GM21786 (cell line): Measurements from ENCODE around the gene ASB9.
"Not testable (repeated sequence)": the region's sequence is repeated elsewhere in the genome, so short reads cannot be mapped to it uniquely, and the experiment has no call there.

Experiments
- ATAC-seq: cut with Tn5 transposase; IDR thresholded peaks from one replicate; pipeline ENCODE4 v1.9.1; 2021; ENCODE audit not compliant: unreplicated experiment

The ASB9 gene

GRCh38 chrX:15242899-15243555 is 26.9 kb downstream of the ASB9 start:
- ATAC-seq, result no peak

GRCh38 chrX:15241301-15241700 is 28.6 kb downstream of the ASB9 start:
- no peak for ATAC-seq

GRCh38 chrX:15240414-15240813 is 29.5 kb downstream of the ASB9 start:
- no peak for ATAC-seq

GRCh38 chrX:15236146-15236545 is 33.7 kb downstream of the ASB9 start:
- ATAC-seq, result no peak

- no peak for ATAC-seq
These were observed 34.9 kb downstream of the ASB9 start for GRCh38 chrX:15235001-15235400.

- no peak for ATAC-seq
These were observed 36.4 kb downstream of the ASB9 start for GRCh38 chrX:15233416-15234015.

- ATAC-seq, result no peak
These were observed 45.1 kb downstream of the ASB9 start for GRCh38 chrX:15224747-15225146.

- no peak for ATAC-seq
These were observed 48.6 kb downstream of the ASB9 start for GRCh38 chrX:15221321-15221720.

GRCh38 chrX:15217161-15217560 is 52.7 kb downstream of the ASB9 start:
- ATAC-seq, result no peak

GRCh38 chrX:15216280-15216679 is 53.6 kb downstream of the ASB9 start:
- ATAC-seq, result no peak

GRCh38 chrX:15215366-15215765 is 54.5 kb downstream of the ASB9 start:
- ATAC-seq, result no peak

- no peak for ATAC-seq
These were observed 55.3 kb downstream of the ASB9 start for GRCh38 chrX:15214588-15214987.

GRCh38 chrX:15209096-15209495 is 60.8 kb downstream of the ASB9 start:
- ATAC-seq, result no peak

- ATAC-seq, result no peak
These were observed 61.9 kb downstream of the ASB9 start for GRCh38 chrX:15207994-15208393.

- ATAC-seq, result no peak
These were observed 62.5 kb downstream of the ASB9 start for GRCh38 chrX:15207384-15207783.

GRCh38 chrX:15206306-15206705 is 63.6 kb downstream of the ASB9 start:
- ATAC-seq, result no peak

GRCh38 chrX:15204130-15204751 is 65.6 kb downstream of the ASB9 start:
- ATAC-seq, result peak; percentile 82

GRCh38 chrX:15203694-15204093 is 66.2 kb downstream of the ASB9 start:
- ATAC-seq, result no peak

- ATAC-seq, result peak; percentile 39
These were observed 67.3 kb downstream of the ASB9 start for GRCh38 chrX:15202454-15203177.

- no peak for ATAC-seq
These were observed 69.0 kb downstream of the ASB9 start for GRCh38 chrX:15200871-15201270.

GRCh38 chrX:15198608-15199202 is 71.2 kb downstream of the ASB9 start:
- not testable (repeated sequence) for ATAC-seq
